ENCODE measurements around the gene UIMC1.

DNA sequence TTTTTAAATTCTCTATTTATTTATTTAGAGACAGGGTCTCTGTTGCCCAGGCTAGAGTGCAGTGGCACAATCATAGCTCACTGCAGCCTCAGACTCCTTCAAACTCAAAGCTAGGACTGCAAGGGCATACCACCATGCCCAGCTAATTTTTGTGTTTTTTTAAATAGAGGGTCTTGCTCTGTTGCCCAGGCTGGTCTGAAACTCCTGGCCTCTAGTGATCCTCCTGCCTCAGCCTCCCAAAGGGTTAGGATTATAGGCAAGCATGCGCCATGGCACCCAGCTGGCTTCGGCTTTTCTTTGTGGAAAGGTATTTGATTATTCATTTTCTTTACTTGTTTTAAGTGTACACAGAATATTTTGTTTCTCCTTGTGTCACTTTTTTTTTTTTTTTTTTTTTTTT lies 21.1 kb upstream of the UIMC1 start:
- no peak for TF ChIP-seq ELF1 (IDR thresholded peaks at IDR 0.05; ENCODE audit: borderline replicate concordance, low read depth)
- TF ChIP-seq, protein P1, sequence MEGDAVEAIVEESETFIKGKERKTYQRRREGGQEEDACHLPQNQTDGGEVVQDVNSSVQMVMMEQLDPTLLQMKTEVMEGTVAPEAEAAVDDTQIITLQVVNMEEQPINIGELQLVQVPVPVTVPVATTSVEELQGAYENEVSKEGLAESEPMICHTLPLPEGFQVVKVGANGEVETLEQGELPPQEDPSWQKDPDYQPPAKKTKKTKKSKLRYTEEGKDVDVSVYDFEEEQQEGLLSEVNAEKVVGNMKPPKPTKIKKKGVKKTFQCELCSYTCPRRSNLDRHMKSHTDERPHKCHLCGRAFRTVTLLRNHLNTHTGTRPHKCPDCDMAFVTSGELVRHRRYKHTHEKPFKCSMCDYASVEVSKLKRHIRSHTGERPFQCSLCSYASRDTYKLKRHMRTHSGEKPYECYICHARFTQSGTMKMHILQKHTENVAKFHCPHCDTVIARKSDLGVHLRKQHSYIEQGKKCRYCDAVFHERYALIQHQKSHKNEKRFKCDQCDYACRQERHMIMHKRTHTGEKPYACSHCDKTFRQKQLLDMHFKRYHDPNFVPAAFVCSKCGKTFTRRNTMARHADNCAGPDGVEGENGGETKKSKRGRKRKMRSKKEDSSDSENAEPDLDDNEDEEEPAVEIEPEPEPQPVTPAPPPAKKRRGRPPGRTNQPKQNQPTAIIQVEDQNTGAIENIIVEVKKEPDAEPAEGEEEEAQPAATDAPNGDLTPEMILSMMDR (IDR thresholded peaks at IDR 0.05 in 2 of 3, conservative IDR thresholded peaks at IDR 0.05 in 1 of 3; ENCODE audit: borderline replicate concordance in 1 of 3, insufficient read depth in 1 of 3, low read depth in 2 of 3, low read length in 2 of 3), result no peak
- TF ChIP-seq ZBTB33 (IDR thresholded peaks at IDR 0.05; ENCODE audit: extremely low read depth, insufficient replicate concordance, low read length), result no peak
- no peak for TF ChIP-seq POLR2A (IDR thresholded peaks at IDR 0.05; ENCODE audit: borderline replicate concordance, extremely low read depth, insufficient read depth, insufficient read length)
- no peak for TF ChIP-seq POLR2AphosphoS5 (IDR thresholded peaks at IDR 0.05; ENCODE audit: low read depth, low read length)
- no peak for TF ChIP-seq EZH2 (IDR thresholded peaks at IDR 0.05)
- no peak for TF ChIP-seq EZH2phosphoT487 (IDR thresholded peaks at IDR 0.05; ENCODE audit: borderline replicate concordance)
- TF ChIP-seq RAD21 (IDR thresholded peaks at IDR 0.05; ENCODE audit: low read depth), result no peak
- TF ChIP-seq REST (IDR thresholded peaks at IDR 0.05; ENCODE audit: low read depth), result no peak
- TF ChIP-seq JUND (IDR thresholded peaks at IDR 0.05), result no peak

Measured in HCT116 (cell line).